Right ventricle myocardium inferior (tissue), 1 donor: ENCODE measurements around the gene POU2AF1. TPM values are rescaled to one million over a fixed set of nuclear protein-coding genes. Genes with fewer than 3 reads are reported as not detected.

Source experiments
- ATAC-seq: fragments of 200-7000 bp; cut with Tn5 transposase; one replicate; pipeline ENCODE4 v1.9.1; 2020; ENCODE audit warnings: mild to moderate bottlenecking, moderate library complexity
- DNase-seq: peaks from one replicate; pipeline ENCODE4 v3.0.0; 2021; ENCODE audit errors: missing footprints
- intact Hi-C: fragments of 100-400 bp; cut with DNase I; formaldehyde crosslinking; loops from one replicate; pipeline ENCODE4 v1.11.0; 2022
- total RNA-seq: library from RNA; stranded (reverse); fragmentation: NEBNext Ultra II Directional; extraction: Animal tissue kit (Norgen Biotek cat#: 25700); gene quantifications from one replicate; pipeline ENCODE4 v1.2.1, GENCODE V29; 2021
- donor health status: DM: no; HTN: yes; CAD: no; lungs with severe emphysema.

Gene POU2AF1
- total RNA-seq, 1 donor from 2014 or later = 0.24 TPM

GRCh38 chr11:111353776-111354600 lies 25.1 kb downstream of the POU2AF1 start:
- intact Hi-C loops = no loop called here
- DNase-seq = no peak
- ATAC-seq = no peak

DNA sequence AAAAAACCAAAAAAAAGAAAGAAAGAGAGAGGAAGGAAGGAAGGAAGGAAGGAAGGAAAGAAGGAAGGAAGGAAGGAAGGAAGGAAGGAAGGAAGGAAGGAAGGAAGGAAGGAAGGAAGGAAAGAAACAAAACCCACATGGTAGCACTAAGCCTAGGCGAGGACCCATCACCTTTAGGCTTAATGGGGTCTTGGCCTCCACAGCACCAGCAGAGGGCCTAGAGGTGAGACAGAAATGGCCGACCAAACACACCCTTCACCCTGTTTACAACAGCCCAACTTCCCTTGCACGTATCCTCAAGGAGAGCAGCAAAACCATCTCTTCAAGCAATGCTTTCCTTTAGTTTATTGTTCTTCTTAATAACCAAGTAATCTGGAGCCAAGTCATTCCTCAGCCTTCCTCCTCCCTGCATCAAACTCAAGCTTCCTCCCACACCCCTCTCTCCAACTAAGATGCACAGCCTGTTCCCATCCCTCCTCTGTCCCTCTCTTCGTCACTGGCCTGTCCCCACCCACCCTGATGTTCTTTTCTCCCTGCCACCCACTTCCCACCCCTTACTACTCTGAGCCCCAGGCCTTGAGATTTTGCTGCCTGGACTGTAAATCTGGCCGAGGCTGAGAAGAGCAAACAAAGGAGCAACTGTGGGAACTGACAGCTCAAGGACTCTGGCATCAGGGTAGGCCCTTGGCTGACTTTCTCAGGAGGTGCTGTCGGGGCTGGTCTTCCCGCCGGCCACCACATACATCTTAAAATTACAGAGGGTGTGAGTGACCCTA lies 26.0 kb downstream of the POU2AF1 start:
- ATAC-seq (peak; percentile 84), DNase-seq (no peak)
- intact Hi-C loops = no loop called here

DNA sequence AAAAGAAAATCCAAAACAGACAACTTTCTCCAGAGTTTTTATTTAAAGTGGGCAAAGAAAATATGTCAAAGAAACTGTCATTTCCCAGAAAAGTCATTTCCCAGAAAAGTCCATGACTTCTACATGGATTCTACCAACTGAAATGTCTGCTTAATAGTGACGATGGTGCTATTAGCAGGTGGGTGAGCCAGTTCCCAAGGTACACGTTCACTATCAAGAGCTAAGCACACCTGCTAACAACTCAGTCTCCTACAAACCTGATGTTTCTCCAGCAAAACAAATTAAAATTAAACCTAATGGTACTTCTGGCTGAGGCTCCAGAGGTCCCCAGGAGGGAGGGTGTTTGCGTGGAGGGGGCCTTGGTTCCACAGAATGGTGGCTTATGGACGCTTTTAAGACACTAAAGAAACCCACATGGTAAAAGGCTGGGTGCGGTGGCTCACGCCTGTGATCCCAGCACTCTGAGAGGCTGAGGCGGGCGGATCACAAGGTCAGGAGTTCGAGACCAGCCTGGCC lies 26.8 kb downstream of the POU2AF1 start:
- intact Hi-C loops = no loop called here

GRCh38 chr11:111351374-111352055 lies 27.6 kb downstream of the POU2AF1 start:
- ATAC-seq (no peak), DNase-seq (no peak)
- intact Hi-C loops = no loop called here

More for the DNA sequence above, 26.8 kb downstream of the POU2AF1 start:
- DNase-seq = no peak
- no peak for ATAC-seq

DNA sequence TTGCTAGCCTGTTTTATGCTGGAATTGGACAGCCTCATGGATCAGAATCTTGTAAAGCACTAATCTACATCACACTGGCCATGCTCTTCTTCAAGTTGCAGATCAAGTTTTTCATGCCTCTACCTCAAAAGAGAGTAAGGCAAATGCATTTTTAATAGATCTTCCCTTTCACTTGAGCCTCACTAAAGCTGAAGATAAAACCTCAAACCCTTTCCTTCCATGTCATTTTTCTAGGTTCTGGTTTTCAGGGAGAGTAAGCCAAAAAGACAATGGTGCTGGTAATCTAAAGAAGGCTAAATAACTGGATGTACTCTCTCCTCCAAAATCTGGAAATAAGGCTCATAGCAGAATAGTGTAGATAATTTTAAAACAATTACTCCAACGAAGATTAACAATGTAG lies 28.3 kb downstream of the POU2AF1 start:
- intact Hi-C loops = no loop called here
- ATAC-seq (no peak), DNase-seq (no peak)

- intact Hi-C loops = no loop called here
- ATAC-seq (no peak), DNase-seq (no peak)
Measured at GRCh38 chr11:111349191-111349695, 29.8 kb downstream of the POU2AF1 start.

GRCh38 chr11:111348147-111348546 lies 30.9 kb downstream of the POU2AF1 start:
- ATAC-seq (no peak), DNase-seq (no peak)
- intact Hi-C loops = no loop called here

GRCh38 chr11:111347723-111348115 lies 31.4 kb downstream of the POU2AF1 start:
- intact Hi-C loops = no loop called here
- ATAC-seq (peak; percentile 43), DNase-seq (no peak)

- ATAC-seq = peak; percentile 82
- DNase-seq = no peak
- intact Hi-C loops = no loop called here
Measured at GRCh38 chr11:111347002-111347722, 31.9 kb downstream of the POU2AF1 start.

DNA sequence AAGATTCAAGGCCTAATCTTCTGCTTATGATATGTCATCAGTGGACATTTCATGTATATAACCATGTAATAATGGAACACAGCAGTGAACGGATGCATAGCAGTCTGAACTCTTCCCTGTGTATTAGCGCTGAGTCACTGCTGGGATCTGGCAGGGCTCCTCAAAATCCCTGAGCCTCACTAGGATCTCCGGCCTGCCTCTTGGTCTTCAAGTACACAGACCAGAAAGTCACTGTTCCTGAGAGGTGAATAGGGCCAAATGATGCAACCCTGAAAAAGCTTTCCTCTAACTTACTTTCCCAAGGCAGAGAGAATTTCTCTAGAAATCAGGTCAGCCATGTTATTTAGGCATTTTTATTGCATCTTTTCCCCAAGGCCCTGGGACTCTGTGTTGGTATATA lies 35.0 kb downstream of the POU2AF1 start:
- ATAC-seq (peak; percentile 90), DNase-seq (no peak)
- intact Hi-C loops = no loop called here

DNA sequence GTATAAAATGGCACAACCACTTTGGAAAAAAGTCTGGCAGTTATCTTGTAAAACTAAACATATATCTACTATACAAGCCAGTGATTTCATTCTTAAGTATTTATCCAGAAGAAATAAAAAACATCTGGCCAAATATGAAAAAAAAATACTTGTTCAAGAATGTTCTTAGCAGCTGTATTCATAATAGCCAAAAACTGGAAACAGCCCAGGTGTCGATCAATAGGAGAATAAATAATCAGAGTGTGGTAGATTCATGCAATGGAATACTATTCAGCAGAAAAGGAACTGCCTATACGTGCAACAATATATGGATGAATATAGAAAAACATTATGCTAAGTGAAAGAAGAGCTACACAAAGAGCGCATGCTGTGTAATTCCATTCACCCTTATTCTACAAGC lies 36.7 kb downstream of the POU2AF1 start:
- no peak for ATAC-seq
- DNase-seq = no peak
- intact Hi-C loops = no loop called here

- intact Hi-C loops = no loop called here
- no peak for ATAC-seq
Measured at GRCh38 chr11:111339758-111340388, 39.2 kb downstream of the POU2AF1 start.

GRCh38 chr11:111336582-111337256 lies 42.4 kb downstream of the POU2AF1 start:
- intact Hi-C loops = no loop called here
- ATAC-seq (peak; percentile 76), DNase-seq (no peak)

More at GRCh38 chr11:111339758-111340388, 39.2 kb downstream of the POU2AF1 start:
- no peak for DNase-seq

GRCh38 chr11:111336062-111336461 lies 43.0 kb downstream of the POU2AF1 start:
- DNase-seq (no peak), ATAC-seq (no peak)
- intact Hi-C loops = no loop called here

GRCh38 chr11:111335549-111335948 lies 43.5 kb downstream of the POU2AF1 start:
- intact Hi-C loops = no loop called here
- no peak for DNase-seq
- no peak for ATAC-seq

DNA sequence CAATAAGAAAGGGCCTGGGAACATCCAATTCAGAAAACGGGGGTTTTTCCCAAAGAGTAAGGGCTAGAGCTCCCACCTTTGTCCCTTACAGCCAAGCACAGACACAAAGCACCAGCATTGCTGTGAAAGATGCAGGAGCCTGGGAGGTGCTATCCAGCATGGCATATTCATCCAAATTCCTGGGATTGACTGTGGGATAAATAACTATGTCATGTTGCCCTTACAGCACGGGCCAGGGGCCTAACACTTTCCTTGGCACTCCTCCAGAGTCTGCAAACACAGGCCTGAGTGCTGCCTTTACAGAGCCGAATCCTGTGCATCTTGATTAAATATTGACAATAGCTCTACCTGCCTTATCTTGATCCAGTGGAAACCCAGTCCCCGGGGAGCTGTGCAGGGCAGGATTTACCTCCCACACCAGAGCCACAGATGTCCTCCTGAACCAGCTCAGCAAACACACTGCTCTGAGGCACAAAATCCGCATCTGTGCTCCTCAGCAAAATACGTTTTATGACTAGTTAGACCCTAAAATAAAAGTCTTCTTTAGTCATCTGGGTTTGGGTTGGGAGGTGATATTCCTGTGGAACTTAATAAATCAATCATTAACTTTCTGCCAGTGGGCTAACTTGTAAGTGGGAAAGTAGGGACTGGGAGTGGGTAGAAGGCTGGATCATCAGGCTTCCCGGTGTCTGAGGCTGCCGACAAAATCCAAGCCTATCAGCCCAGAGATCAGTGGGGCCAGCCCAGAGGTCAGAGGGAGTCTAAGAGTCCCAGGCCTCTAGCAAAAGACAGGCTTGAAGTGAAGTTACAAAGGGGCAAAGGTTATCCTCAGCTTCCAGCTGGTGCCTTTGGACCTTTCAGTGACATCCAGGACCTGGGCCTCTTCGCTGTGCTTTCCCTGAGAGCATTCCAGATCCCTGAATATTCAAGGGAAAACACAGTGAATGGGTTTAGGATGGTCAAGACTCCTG lies 44.3 kb downstream of the POU2AF1 start:
- ATAC-seq (no peak), DNase-seq (no peak)
- intact Hi-C loops = no loop called here
